SK-N-SH (cell line): ENCODE results near the gene USP4. TPM values are rescaled to one million over a fixed set of nuclear protein-coding genes. Genes with fewer than 3 reads are reported as not detected.

ENCODE experiments used
- CTCF ChIA-PET: fragments of 300-600, 350-600 bp; formaldehyde crosslinking; extraction: SDS; loops from one replicate; lab custom pipeline; 2021; lab: Yijun Ruan, JAX
- POLR2A ChIA-PET: fragments of 350-600 bp; sonication (Branson Sonifier 250); formaldehyde crosslinking; extraction: SDS; loops from one replicate; lab custom pipeline; 2020; ENCODE audit warnings: antibody characterized with exemption, inconsistent platforms; lab: Yijun Ruan, JAX
- DNase-seq: peaks from one replicate; pipeline ENCODE4 v3.0.0; 2012
- H2AFZ ChIP-seq: fragments of 200-600 bp; sonication (generic); 2 replicates; pipeline ENCODE4 v1.8.1; 2016; ENCODE audit warnings: antibody characterized with exemption, mild to moderate bottlenecking, low read depth
- H3F3A ChIP-seq: fragments of 200-600 bp; sonication (generic); replicated peaks from 2 replicates; pipeline ENCODE3; 2016; ENCODE audit warnings: antibody characterized with exemption, mild to moderate bottlenecking; ENCODE audit not compliant: insufficient read depth
- H3K27ac ChIP-seq, 2 experiments: fragments of 200-500 bp in 1 of 2; fragments of 200-600 bp in 1 of 2; sonication (Bioruptor generic) in 1 of 2; sonication (generic), shearing (Covaris generic) in 1 of 2; 2 replicates each; pipeline versions ENCODE4 v1.5.1 to v1.6.1; 2014 to 2016; ENCODE audit warnings: low read depth in 2 of 2, inconsistent platforms in 1 of 2, low read length in 1 of 2, mild to moderate bottlenecking in 1 of 2, mixed read lengths in 1 of 2
- H3K27me3 ChIP-seq: fragments of 200-600 bp; sonication (generic), shearing (Covaris generic); 2 replicates; pipeline ENCODE4 v1.6.1; 2016; ENCODE audit warnings: mixed run types; ENCODE audit not compliant: insufficient read depth
- H3K36me3 ChIP-seq, 2 experiments: fragments of 200-500 bp in 1 of 2; fragments of 200-600 bp in 1 of 2; sonication (Bioruptor generic) in 1 of 2; sonication (generic) in 1 of 2; replicated peaks in 1 of 2; 2 replicates each; pipeline versions ENCODE3 to v1.5.1; 2014 to 2016; ENCODE audit warnings: low read length in 1 of 2, mild to moderate bottlenecking in 1 of 2; ENCODE audit not compliant: insufficient read depth in 2 of 2, control insufficient read depth in 1 of 2
- H3K4me1 ChIP-seq, 2 experiments: fragments of 200-500 bp in 1 of 2; fragments of 200-600 bp in 1 of 2; sonication (Bioruptor generic) in 1 of 2; sonication (generic), shearing (Covaris generic) in 1 of 2; 2 replicates each; pipeline versions ENCODE4 v1.5.1 to v1.6.1; 2014 to 2016; ENCODE audit warnings: low read depth in 1 of 2, low read length in 1 of 2, mixed run types in 1 of 2; ENCODE audit not compliant: insufficient read depth in 2 of 2, control insufficient read depth in 1 of 2
- H3K4me2 ChIP-seq: fragments of 200-600 bp; sonication (generic), shearing (Covaris generic); 2 replicates; pipeline ENCODE4 v1.6.1; 2017; ENCODE audit warnings: mixed run types
- H3K4me3 ChIP-seq, 2 experiments: fragments of 200-500 bp in 1 of 2; fragments of 200-600 bp in 1 of 2; sonication (Bioruptor generic) in 1 of 2; sonication (generic), shearing (Covaris generic) in 1 of 2; 2 replicates each; pipeline versions ENCODE4 v1.5.1 to v1.8.1; 2014 to 2016; ENCODE audit warnings: low read depth in 2 of 2, inconsistent platforms in 1 of 2, low read length in 1 of 2, mild to moderate bottlenecking in 1 of 2, mixed read lengths in 1 of 2, moderate library complexity in 1 of 2
- H3K79me2 ChIP-seq: fragments of 200-600 bp; sonication (generic); 2 replicates; pipeline ENCODE4 v1.8.1; 2017; ENCODE audit warnings: mild to moderate bottlenecking; ENCODE audit not compliant: insufficient read depth
- H3K9ac ChIP-seq: fragments of 200-600 bp; sonication (generic); 2 replicates; pipeline ENCODE4 v1.6.1; 2017; ENCODE audit warnings: mixed run types
- H3K9me2 ChIP-seq: fragments of 200-600 bp; sonication (generic); 2 replicates; pipeline ENCODE4 v1.6.1; 2017; ENCODE audit warnings: mixed run types
- H3K9me3 ChIP-seq: fragments of 200-600 bp; sonication (generic); 2 replicates; pipeline ENCODE4 v1.6.1; 2017; ENCODE audit warnings: mixed run types, mild to moderate bottlenecking, moderate library complexity
- H4K20me1 ChIP-seq: fragments of 200-600 bp; sonication (generic); 2 replicates; pipeline ENCODE4 v1.6.1; 2017; ENCODE audit warnings: mild to moderate bottlenecking, mixed run types; ENCODE audit not compliant: insufficient read depth
- CHD2 ChIP-seq: fragments of 150-350 bp; IDR thresholded peaks from 2 replicates; pipeline ENCODE4 v1.6.1; 2018; ENCODE audit warnings: low read length; ENCODE audit not compliant: partially characterized antibody
- ELF1 ChIP-seq: IDR thresholded peaks from 2 replicates; pipeline ENCODE4 v1.4.0; 2012
- EZH2phosphoT487 ChIP-seq: fragments of 200-600 bp; sonication (generic); IDR thresholded peaks from 2 replicates; pipeline ENCODE4 v1.6.1; 2017; ENCODE audit warnings: low read depth, mixed run types, mild to moderate bottlenecking, antibody characterized with exemption, moderate library complexity, borderline replicate concordance
- FOSL2 ChIP-seq: IDR thresholded peaks from 2 replicates; pipeline ENCODE4 v1.4.0; 2012; ENCODE audit warnings: low read depth, mild to moderate bottlenecking, moderate library complexity, borderline replicate concordance
- FOXM1 ChIP-seq: IDR thresholded peaks from 2 replicates; pipeline ENCODE4 v1.4.0; 2012; ENCODE audit warnings: low read depth, mild to moderate bottlenecking
- GATA2 ChIP-seq: sonication (generic); formaldehyde crosslinking; IDR thresholded peaks from 2 replicates; pipeline ENCODE4 v1.5.0; 2020; ENCODE audit warnings: mild to moderate bottlenecking, missing genetic modification reagents
- JUND ChIP-seq: IDR thresholded peaks from 2 replicates; pipeline ENCODE4 v1.4.0; 2012
- MAX ChIP-seq: IDR thresholded peaks from 2 replicates; pipeline ENCODE4 v1.4.0; 2012; ENCODE audit warnings: low read depth
- MEF2A ChIP-seq: IDR thresholded peaks from 2 replicates; pipeline ENCODE4 v1.4.0; 2012; ENCODE audit warnings: low read depth, borderline replicate concordance
- MXI1 ChIP-seq: IDR thresholded peaks from 2 replicates; pipeline ENCODE4 v1.6.1; 2012; ENCODE audit warnings: mild to moderate bottlenecking, low read depth, low read length, improper control_type of control experiment
- NFIC ChIP-seq: IDR thresholded peaks from 2 replicates; pipeline ENCODE4 v1.4.0; 2012; ENCODE audit warnings: borderline replicate concordance
- POLR2AphosphoS5 ChIP-seq: IDR thresholded peaks from 2 replicates; pipeline ENCODE4 v1.6.1; 2012; ENCODE audit warnings: low read depth, low read length
- RFX5 ChIP-seq: IDR thresholded peaks from 2 replicates; pipeline ENCODE4 v1.6.1; 2012; ENCODE audit warnings: mild to moderate bottlenecking, improper control_type of control experiment, low read length
- SIN3A ChIP-seq: IDR thresholded peaks from 2 replicates; pipeline ENCODE4 v1.6.1; 2012; ENCODE audit warnings: low read depth, mild to moderate bottlenecking, low read length, moderate library complexity, borderline replicate concordance
- TCF12 ChIP-seq: IDR thresholded peaks from 2 replicates; pipeline ENCODE4 v1.4.0; 2012
- TEAD4 ChIP-seq: IDR thresholded peaks from 2 replicates; pipeline ENCODE4 v1.4.0; 2012; ENCODE audit warnings: mild to moderate bottlenecking, borderline replicate concordance; ENCODE audit not compliant: insufficient read depth
- USF1 ChIP-seq: IDR thresholded peaks from 2 replicates; pipeline ENCODE4 v1.4.0; 2012; ENCODE audit warnings: low read depth, borderline replicate concordance
- USF2 ChIP-seq: fragments of 150-350 bp; IDR thresholded peaks from 2 replicates; pipeline ENCODE4 v1.6.1; 2017; ENCODE audit warnings: antibody characterized with exemption, low read length, low read depth, borderline replicate concordance
- WGBS: methylation state at CpG from one replicate; pipeline ENCODE4 v1.1.6; 2017; ENCODE audit warnings: low lambda C conversion rate; 5-methylcytosine and 5-hydroxymethylcytosine counted together
- polyA plus RNA-seq, 3 experiments: library from polyadenylated mRNA; depleted of rRNA; stranded (reverse); fragments of >200 nt; gene quantifications; 2 replicates each; pipeline ENCODE4 v1.2.3, GENCODE V29; 2012

Gene USP4
- polyA plus RNA-seq, 1 of the 3 experiments (the other 2 are of a cell fraction) = 33.2 TPM

GRCh38 chr3:49352281-49352680 is 12.4 kb upstream of the USP4 start:
- Histone ChIP-seq H3K27me3 (no peaks in the 10 kb centered on the region), H3K4me3 (no peak overlapping the region), H2AFZ (no peak overlapping the region), H3F3A (peaks cover 22% of the 10 kb centered on the region), H3K4me1 (peaks cover under 1 to 8% of the 10 kb centered on the region in 2 experiments; a peak in 2 of 4 replicates), H3K4me2 (no peak overlapping the region), H3K9me3 (no peaks in the 10 kb centered on the region), H4K20me1 (no peaks in the 10 kb centered on the region), H3K36me3 (peaks cover 6 to 21% of the 10 kb centered on the region in 2 experiments), H3K9ac (no peak overlapping the region), H3K79me2 (peaks cover 17% of the 10 kb centered on the region), H3K9me2 (no peaks in the 10 kb centered on the region), H3K27ac (peak overlapping the region in 1 of 2 experiments; percentile 19; a peak in 2 of 4 replicates)
- ChIA-PET POLR2A (no interaction called here), CTCF (interaction anchor here (1.2 kb wide), 1 partner anchor 12 kb away, joined by 3 read pairs; no protein-coding TSS in a partner anchor)
- 97% methylated on average over 2 of the region's 2 CpGs for whole genome bisulfite sequencing
- no peak for TF ChIP-seq ELF1
- TF ChIP-seq JUND = no peak
- no peak for TF ChIP-seq USF2
- TF ChIP-seq FOSL2 = no peak
- no peak for TF ChIP-seq TEAD4
- no peak for DNase-seq

- CTCF ChIA-PET = interaction anchor here (0.9 to 1.2 kb wide), 2 partner anchors 11 to 98 kb away, joined by 3 to 4 read pairs; no protein-coding TSS in a partner anchor
- H3K9me3 ChIP-seq = no peaks in the 10 kb centered on the region
- POLR2A ChIA-PET = no interaction called here
- peaks cover 6 to 14% of the 10 kb centered on the region in 2 experiments for H3K36me3 ChIP-seq
- H3K4me1 ChIP-seq = peaks cover 3 to 7% of the 10 kb centered on the region in 2 experiments; a peak in 2 of 4 replicates
- no peak overlapping the region for H3K4me3 ChIP-seq
- H3K9me2 ChIP-seq = no peaks in the 10 kb centered on the region
- H3K27ac ChIP-seq = peak overlapping the region in 1 of 2 experiments; percentile 19; a peak in 2 of 4 replicates
- H3K27me3 ChIP-seq = no peaks in the 10 kb centered on the region
- H3K79me2 ChIP-seq = peaks cover 9% of the 10 kb centered on the region
- 56% methylated on average over 1 of the region's 1 CpG for WGBS
- peaks cover 28% of the 10 kb centered on the region for H3F3A ChIP-seq
- H3K9ac ChIP-seq = no peak overlapping the region; the same call in 1 of the 2 replicates
- no peak for TF ChIP-seq GATA2
- TF ChIP-seq MAX = 0 out of 2 replicates have a peak, but pooled peaks have one; percentile 21
- TF ChIP-seq, all 33 proteins: peak for 1
- no peak for DNase-seq
- Histone ChIP-seq H3K4me2 (no peak overlapping the region), H2AFZ (0 out of 2 replicates have a peak overlapping the region, but pooled peaks have one; percentile 0), H4K20me1 (no peaks in the 10 kb centered on the region)
Observed at GRCh38 chr3:49351521-49352011, 11.7 kb upstream of the USP4 start.

- CTCF ChIA-PET = interaction anchor here (1.5 kb wide), 1 partner anchor 9 kb away, joined by 3 read pairs; the partner anchor contains the start of gene GPX1
- H3K79me2 ChIP-seq = no peaks in the 10 kb centered on the region
Observed at GRCh38 chr3:49349348-49350114, 9.7 kb upstream of the USP4 start.

More at GRCh38 chr3:49349348-49350114, 9.7 kb upstream of the USP4 start:
- H3K27me3 ChIP-seq = no peaks in the 10 kb centered on the region
- no peak overlapping the region for H3K9ac ChIP-seq
- H4K20me1 ChIP-seq = no peaks in the 10 kb centered on the region
- no peak overlapping the region for H3K4me3 ChIP-seq
- no peaks in the 10 kb centered on the region for H3K9me3 ChIP-seq
- no peak overlapping the region for H2AFZ ChIP-seq
- peaks cover 0 to 9% of the 10 kb centered on the region in 2 experiments; a peak in 1 of 4 replicates for H3K4me1 ChIP-seq
- no peaks in the 10 kb centered on the region for H3K9me2 ChIP-seq
- no peak overlapping the region for H3K4me2 ChIP-seq
- H3K27ac ChIP-seq = no peak overlapping the region
- TF ChIP-seq ELF1 (no peak), TEAD4 (no peak), USF1 (no peak), POLR2AphosphoS5 (no peak), SIN3A (no peak), NFIC (no peak), EZH2phosphoT487 (no peak), MEF2A (no peak), GATA2 (no peak), MXI1 (no peak), FOXM1 (no peak), MAX (no peak), CHD2 (no peak), RFX5 (no peak), TCF12 (no peak)
- WGBS = 56% methylated on average over 3 of the region's 3 CpGs
- DNase-seq = no peak
- no peaks in the 10 kb centered on the region for H3K36me3 ChIP-seq
- POLR2A ChIA-PET = interaction anchor here (0.6 kb wide), 1 partner anchor 339 kb away, joined by 6 read pairs; no protein-coding TSS in a partner anchor
- peaks cover 26% of the 10 kb centered on the region for H3F3A ChIP-seq
